Measurements from ENCODE around the gene CAMKMT.
"Not testable (repeated sequence)": the region's sequence is repeated elsewhere in the genome, so short reads cannot be mapped to it uniquely, and the experiment has no call there.

Gene CAMKMT

GRCh38 chr2:44498551-44498950 lies 136.8 kb downstream of the CAMKMT start:
- DNase-seq (ENCODE audit: low read depth in 2 of 2, low spot score in 1 of 2): no peak

GRCh38 chr2:44505664-44506063 lies 143.9 kb downstream of the CAMKMT start:
- DNase-seq (ENCODE audit: low read depth in 2 of 2, low spot score in 1 of 2): not testable (repeated sequence)

- no peak for DNase-seq (ENCODE audit: low read depth in 2 of 2, low spot score in 1 of 2)
These were observed 148.5 kb downstream of the CAMKMT start for GRCh38 chr2:44510246-44510645.

- no peak for DNase-seq (ENCODE audit: low read depth in 2 of 2, low spot score in 1 of 2)
These were observed 153.7 kb downstream of the CAMKMT start for GRCh38 chr2:44515416-44515815.

- no peak for DNase-seq (ENCODE audit: low read depth in 2 of 2, low spot score in 1 of 2)
These were observed 157.3 kb downstream of the CAMKMT start for GRCh38 chr2:44519026-44519425.

- DNase-seq (ENCODE audit: low read depth in 2 of 2, low spot score in 1 of 2): no peak
These were observed 161.1 kb downstream of the CAMKMT start for GRCh38 chr2:44522846-44523245.

- DNase-seq (ENCODE audit: low read depth in 2 of 2, low spot score in 1 of 2): no peak
These were observed 162.7 kb downstream of the CAMKMT start for GRCh38 chr2:44524347-44524926.

GRCh38 chr2:44526352-44526751 lies 164.6 kb downstream of the CAMKMT start:
- no peak for DNase-seq (ENCODE audit: low read depth in 2 of 2, low spot score in 1 of 2)

- DNase-seq (ENCODE audit: low read depth in 2 of 2, low spot score in 1 of 2): no peak
These were observed 166.8 kb downstream of the CAMKMT start for GRCh38 chr2:44528595-44528994.

GRCh38 chr2:44529448-44529847 lies 167.7 kb downstream of the CAMKMT start:
- DNase-seq (ENCODE audit: low read depth in 2 of 2, low spot score in 1 of 2): no peak

- DNase-seq (ENCODE audit: low read depth in 2 of 2, low spot score in 1 of 2): no peak
These were observed 169.5 kb downstream of the CAMKMT start for GRCh38 chr2:44531289-44531688.

- no peak for DNase-seq (ENCODE audit: low read depth in 2 of 2, low spot score in 1 of 2)
These were observed 170.3 kb downstream of the CAMKMT start for GRCh38 chr2:44532031-44532430.

GRCh38 chr2:44533508-44533907 lies 171.8 kb downstream of the CAMKMT start:
- DNase-seq (ENCODE audit: low read depth in 2 of 2, low spot score in 1 of 2): no peak

GRCh38 chr2:44535376-44535775 lies 173.6 kb downstream of the CAMKMT start:
- DNase-seq (ENCODE audit: low read depth in 2 of 2, low spot score in 1 of 2): no peak

GRCh38 chr2:44537264-44537663 lies 175.5 kb downstream of the CAMKMT start:
- no peak for DNase-seq (ENCODE audit: low read depth in 2 of 2, low spot score in 1 of 2)

- DNase-seq (ENCODE audit: low read depth in 2 of 2, low spot score in 1 of 2): no peak
These were observed 180.8 kb downstream of the CAMKMT start for GRCh38 chr2:44542520-44542919.

GRCh38 chr2:44543773-44544725 lies 182.3 kb downstream of the CAMKMT start:
- no peak for DNase-seq (ENCODE audit: low read depth in 2 of 2, low spot score in 1 of 2)

GRCh38 chr2:44545005-44545404 lies 183.3 kb downstream of the CAMKMT start:
- no peak for DNase-seq (ENCODE audit: low read depth in 2 of 2, low spot score in 1 of 2)

- no peak for DNase-seq (ENCODE audit: low read depth in 2 of 2, low spot score in 1 of 2)
These were observed 184.8 kb downstream of the CAMKMT start for GRCh38 chr2:44546459-44547127.

- no peak for DNase-seq (ENCODE audit: low read depth in 2 of 2, low spot score in 1 of 2)
These were observed 186.0 kb downstream of the CAMKMT start for GRCh38 chr2:44547718-44548117.

GRCh38 chr2:44548221-44549098 lies 186.7 kb downstream of the CAMKMT start:
- no peak for DNase-seq (ENCODE audit: low read depth in 2 of 2, low spot score in 1 of 2)

Data from stimulated activated CD8-positive, alpha-beta memory T cell treated with anti-CD3 and anti-CD28 coated beads, Interleukin-4, amount 100 ng/mL, for 1 hour (primary cell).